T-helper 22 cell (primary cell): ENCODE data around the gene IARS1.

ENCODE experiments used
- DNase-seq: peaks from one replicate; pipeline ENCODE4 v3.0.0-alpha.2; 2020; ENCODE audit warnings: low read depth

The IARS1 gene

GRCh38 chr9:92293452-92294296 is at the start of gene IARS1:
Gene IARS1, minus strand, starts transcription at chr9:92293697. Its CDS starts 4,278 bp downstream, at chr9:92289419.
- peak; percentile 98 for DNase-seq

DNA sequence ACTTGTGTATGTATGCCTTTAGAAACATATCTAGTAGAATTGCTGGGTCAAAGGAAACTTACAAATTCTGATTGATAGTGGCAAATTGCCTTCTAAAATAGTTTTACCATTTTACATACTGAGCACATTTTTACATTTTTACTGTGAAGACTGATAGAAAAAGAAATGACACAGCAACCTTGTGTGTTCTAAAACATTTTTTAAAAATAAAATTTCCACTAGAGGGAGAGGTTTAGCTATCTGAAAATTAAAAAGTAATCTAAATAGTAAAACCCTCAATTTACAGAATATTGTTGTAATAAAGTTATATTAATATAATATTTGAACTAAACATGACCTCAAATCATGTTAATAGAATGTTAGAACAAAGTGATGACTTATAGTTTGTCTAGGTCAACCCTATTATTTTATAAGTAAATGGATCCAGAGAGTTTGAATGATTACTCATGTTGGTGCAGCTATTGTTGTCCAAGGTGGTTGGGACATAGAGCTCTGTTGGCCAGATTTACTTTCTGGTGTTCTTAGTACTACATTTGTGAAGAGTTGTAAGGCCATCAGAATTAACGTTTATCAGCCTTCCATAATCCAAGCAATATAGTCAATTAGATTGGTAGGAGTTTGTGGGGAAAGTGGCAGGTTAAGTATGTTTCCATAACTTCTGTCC is 49.5 kb upstream of the IARS1 start:
- no peak for DNase-seq

DNA sequence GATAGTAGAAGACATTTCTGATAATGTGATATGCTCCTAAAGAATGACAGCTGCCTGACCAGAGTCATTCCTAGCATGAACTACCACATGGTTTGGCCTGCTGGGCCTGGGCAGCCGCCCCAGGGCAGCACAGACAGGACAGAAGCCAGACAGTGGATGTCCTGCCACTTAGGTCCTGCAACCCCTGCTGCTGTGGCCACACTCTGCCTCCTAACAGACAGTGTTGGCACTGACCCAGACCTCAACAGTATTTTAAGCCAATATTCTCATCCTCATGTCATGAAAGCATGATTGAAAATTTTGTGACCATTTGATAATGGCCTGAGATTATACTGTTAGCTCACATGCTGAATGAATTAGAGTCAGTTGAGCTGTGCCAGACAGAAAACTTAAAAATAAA is 48.1 kb upstream of the IARS1 start:
- no peak for DNase-seq

GRCh38 chr9:92333282-92333634 is 39.8 kb upstream of the IARS1 start:
- no peak for DNase-seq

GRCh38 chr9:92332577-92333281 is 39.2 kb upstream of the IARS1 start:
- no peak for DNase-seq

DNA sequence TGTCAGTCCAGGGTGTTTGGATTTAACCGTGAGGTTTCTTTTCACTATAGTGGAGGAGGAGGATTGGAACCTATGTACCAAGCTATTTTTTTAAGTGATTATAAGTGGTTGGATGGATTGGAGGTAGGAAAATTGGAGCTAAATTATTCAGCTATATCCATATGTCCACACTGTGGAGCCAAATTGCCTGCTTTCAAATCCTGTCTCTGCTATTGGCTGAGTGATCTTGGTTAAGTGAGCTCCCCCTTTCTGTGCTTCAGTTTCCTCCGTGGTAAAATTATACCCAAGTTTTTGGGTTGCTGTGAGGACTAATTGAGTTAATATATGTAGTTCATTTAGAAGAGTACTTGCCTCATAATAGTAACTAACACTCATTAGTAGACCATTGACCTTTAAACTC is 34.7 kb upstream of the IARS1 start:
- DNase-seq: no peak

- DNase-seq: no peak
Measured at GRCh38 chr9:92327283-92327850, 33.9 kb upstream of the IARS1 start.

- DNase-seq: no peak
Measured at GRCh38 chr9:92325991-92326500, 32.5 kb upstream of the IARS1 start.

DNA sequence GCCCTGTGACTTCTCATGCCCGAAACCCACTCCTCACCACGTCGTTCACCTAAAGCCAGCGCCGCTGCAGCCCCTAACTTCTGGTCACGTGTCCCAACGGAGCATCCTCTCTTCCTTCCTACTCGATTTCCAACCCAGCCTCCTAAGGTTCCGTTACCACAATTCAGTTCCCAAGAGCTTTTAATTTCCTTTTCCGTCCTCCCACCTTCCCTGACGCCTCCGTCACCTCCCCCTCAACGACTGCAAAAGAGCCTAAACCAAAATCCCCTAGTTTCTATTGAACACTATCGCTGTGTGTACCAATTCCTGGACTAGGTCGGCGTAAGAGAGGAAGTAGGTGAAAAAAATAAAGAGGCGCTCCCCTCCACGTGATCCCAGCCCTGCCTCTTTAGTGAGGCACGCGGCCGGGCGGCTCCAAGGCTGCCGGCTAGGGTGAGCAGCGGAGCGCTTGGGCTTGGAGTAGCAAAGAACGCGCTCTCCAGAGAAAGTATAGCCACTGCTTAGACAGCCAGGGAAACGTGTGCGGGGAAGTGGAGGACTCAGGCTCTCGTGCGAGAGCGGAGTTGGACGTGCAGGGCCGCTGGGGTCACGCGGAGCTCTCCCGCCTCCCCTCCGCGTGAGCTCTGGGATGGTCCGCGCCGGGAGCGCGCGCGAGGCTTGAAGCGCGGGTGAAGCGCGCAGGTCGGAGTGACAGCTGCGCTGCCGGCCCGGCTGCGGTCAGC is 31.9 kb upstream of the IARS1 start, which contains the start of the genes CENPP and NOL8:
TSS of gene CENPP (plus strand) at position 685 of the 722 bp plus-strand sequence.
TSS of gene NOL8 (minus strand) at position 82 of the 722 bp plus-strand sequence. CDS start 1,189 bp downstream, outside the sequence.
- peak; percentile 72 for DNase-seq

DNA sequence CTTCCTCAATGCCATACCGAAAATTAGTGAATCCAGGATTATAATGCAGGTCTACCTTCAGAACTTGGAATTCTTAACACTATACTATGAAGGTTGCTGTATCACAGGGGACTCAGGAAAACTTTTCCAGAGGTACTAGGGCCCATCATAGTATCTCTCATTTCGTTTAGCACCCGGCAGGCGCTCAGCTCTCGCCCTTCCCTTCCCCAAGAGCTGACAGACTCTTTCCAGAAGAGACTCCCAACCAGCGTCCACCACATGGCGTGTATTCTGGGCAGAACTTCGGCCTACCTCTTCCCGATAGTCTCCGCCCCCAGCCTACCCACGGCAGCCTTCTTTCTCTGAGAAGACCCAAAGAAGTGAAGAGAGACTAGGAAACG is 31.4 kb upstream of the IARS1 start:
- DNase-seq: no peak

DNA sequence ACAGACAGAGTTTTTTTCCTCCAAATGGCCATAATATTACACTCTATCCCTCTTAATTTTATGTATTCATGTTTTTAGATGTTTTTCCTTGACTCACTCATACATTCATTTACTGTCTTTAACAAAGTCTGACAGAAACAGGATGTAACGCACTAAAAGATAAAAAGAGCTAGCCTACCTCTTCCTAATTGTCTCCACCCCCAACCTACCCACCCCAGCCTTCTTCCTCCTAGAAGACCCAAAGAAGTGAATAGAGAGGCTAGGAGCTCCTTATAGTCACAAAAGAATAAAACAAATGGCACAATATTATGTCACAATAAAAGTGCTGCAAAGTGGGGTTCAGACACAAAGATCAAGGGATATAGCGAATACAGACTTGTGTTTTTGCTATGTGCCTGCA is 30.9 kb upstream of the IARS1 start:
- no peak for DNase-seq

DNA sequence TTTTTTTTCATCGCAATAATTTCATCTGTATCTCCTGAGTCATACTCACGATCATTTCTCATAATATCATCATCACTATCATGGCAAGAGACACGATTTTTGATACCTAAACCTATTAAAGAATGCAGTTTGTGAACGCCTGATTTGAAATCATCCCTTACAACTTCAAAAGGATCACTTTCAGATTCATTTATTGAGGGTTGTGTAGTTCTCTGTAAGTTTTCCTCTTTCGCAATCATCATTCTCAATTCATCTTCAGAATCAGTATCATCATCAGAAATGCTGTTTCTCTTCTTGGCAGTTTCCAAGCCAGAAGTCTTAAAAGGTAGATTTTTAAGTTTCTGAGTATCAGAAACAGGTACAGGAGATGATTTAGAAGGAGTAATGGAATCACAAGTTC is 22.0 kb upstream of the IARS1 start:
- no peak for DNase-seq

DNA sequence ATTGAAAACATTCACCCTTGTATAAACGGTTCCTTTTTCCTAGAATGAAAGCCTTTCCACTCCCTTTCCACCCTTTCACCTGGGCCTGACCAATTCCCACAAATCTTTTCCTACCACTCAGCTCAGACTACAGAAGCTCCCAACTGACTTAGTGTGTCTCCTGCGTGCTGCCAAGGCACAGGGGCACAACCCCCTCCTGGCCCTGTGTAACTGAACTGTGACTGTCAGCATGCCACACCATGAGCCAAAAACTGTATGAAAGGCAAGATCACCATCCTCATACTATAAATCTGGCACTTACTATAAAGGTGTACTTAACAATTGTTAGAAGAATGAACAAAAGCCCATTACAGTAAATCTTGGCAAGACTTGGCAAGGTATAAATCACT is 20.1 kb upstream of the IARS1 start:
- no peak for DNase-seq

DNA sequence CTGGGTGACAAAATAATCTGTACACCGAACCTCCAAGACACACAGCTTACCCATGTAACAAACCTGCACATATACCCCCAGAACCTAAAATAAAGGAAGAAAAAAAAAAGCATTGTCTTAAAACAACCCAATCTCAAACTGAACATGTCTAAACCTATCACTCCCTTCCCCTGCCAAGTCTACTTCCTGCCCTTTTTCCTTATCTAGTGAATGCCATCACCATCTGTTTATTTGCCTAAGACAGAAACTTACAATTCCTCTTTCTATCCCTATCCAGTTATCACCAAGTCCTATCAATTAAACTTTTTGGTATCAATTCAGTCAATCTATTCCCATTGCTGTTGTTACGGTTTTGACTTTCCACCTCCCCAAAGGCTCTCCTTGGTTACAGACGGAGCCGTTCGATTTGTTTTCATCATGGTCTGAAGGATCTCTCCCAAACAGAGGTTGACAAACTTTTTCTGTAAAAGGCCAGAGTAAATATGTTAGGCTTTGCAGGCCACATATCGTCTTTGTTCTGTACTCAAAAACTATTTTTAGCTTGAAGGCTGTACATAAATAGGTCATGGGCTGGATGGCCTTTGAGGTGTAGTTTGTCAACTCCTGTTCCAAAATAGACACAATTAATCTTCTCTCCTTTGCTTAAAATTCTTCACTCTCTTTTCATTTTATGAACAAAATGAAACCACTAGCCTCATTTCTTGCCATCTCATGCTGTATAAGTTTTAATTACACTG is 19.6 kb upstream of the IARS1 start:
- no peak for DNase-seq

DNA sequence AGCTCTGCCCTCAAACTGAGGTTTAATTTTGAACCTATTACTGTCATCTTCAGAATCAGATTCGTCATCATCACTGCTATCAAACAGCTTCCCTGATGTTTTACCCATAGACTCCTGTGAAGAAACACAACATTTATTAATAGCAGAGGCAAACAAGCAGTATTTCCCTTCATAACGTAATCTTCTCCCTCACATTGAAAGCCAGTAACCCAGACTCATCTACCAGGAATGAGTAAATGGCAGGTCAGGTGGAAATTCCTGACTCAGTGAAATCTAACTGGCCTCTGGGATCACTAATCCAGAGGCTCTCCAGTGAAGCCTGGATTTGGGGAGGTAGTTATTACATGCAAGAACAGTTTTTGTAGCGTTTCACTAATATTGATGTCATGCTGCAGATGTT is 17.1 kb upstream of the IARS1 start:
- DNase-seq: no peak

- no peak for DNase-seq
Measured at GRCh38 chr9:92308893-92309292, 15.4 kb upstream of the IARS1 start.

DNA sequence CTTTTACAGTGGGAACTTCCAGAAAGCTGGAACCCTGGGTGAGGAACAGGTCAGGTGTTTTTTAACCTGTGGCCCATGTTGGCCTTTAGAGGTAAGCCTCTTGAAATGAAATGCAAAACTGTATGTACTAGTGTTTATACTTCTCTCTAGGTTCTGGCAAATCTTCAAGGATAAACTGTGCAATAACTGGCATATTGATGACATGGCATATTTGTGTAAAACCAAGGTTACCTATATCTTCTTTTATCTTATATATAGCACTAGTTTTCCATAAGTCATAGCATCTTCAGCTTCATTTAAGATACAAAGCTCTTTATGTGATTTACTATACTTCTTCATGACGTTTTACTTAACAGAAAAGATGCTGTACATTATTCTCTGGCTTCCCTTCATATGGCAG is 7.4 kb upstream of the IARS1 start:
- no peak for DNase-seq

- no peak for DNase-seq
Measured at GRCh38 chr9:92299116-92299515, 5.6 kb upstream of the IARS1 start.

- DNase-seq: no peak
Measured at GRCh38 chr9:92298036-92298435, 4.5 kb upstream of the IARS1 start.

GRCh38 chr9:92297611-92298010 is 4.1 kb upstream of the IARS1 start:
- no peak for DNase-seq

- DNase-seq: no peak
Measured at GRCh38 chr9:92295827-92296258, 2.3 kb upstream of the IARS1 start.
